DOHH2 (cell line): Measurements from ENCODE around the gene DCAF16.

Experiments
- H3F3A ChIP-seq: fragments of 200-600 bp; sonication (generic), shearing (Covaris generic); 2 replicates; pipeline ENCODE4 v1.6.0; 2016; ENCODE audit warnings: antibody characterized with exemption, mild to moderate bottlenecking; ENCODE audit not compliant: control insufficient read depth, insufficient read depth
- H3K27ac ChIP-seq: fragments of 200-600 bp; sonication (generic); 2 replicates; pipeline ENCODE4 v1.5.1; 2014; ENCODE audit warnings: low read depth, mild to moderate bottlenecking, low read length, moderate library complexity
- H3K27me3 ChIP-seq: fragments of 200-600 bp; sonication (generic); 2 replicates; pipeline ENCODE4 v1.6.1; 2014; ENCODE audit warnings: mild to moderate bottlenecking, low read length, mixed read lengths; ENCODE audit not compliant: control insufficient read depth
- H3K36me3 ChIP-seq: fragments of 200-600 bp; sonication (generic); 2 replicates; pipeline ENCODE4 v1.6.1; 2014; ENCODE audit warnings: mild to moderate bottlenecking, low read length, moderate library complexity, mixed read lengths; ENCODE audit not compliant: control insufficient read depth
- H3K4me1 ChIP-seq: fragments of 200-600 bp; sonication (generic); 2 replicates; pipeline ENCODE4 v1.6.1; 2014; ENCODE audit warnings: mild to moderate bottlenecking, low read length, mixed read lengths; ENCODE audit not compliant: control insufficient read depth
- H3K4me2 ChIP-seq: fragments of 200-600 bp; sonication (generic); 2 replicates; pipeline ENCODE4 v1.6.0; 2014; ENCODE audit warnings: mild to moderate bottlenecking, low read length, moderate library complexity
- H3K4me3 ChIP-seq: fragments of 200-600 bp; sonication (generic); 2 replicates; pipeline ENCODE4 v1.5.1; 2014; ENCODE audit warnings: mild to moderate bottlenecking, low read length, mixed read lengths
- H3K79me2 ChIP-seq: fragments of 200-600 bp; sonication (generic); 2 replicates; pipeline ENCODE4 v1.6.1; 2014; ENCODE audit warnings: mild to moderate bottlenecking, low read length, mixed read lengths; ENCODE audit not compliant: control insufficient read depth
- H3K9me2 ChIP-seq: fragments of 200-600 bp; sonication (generic); replicated peaks from 2 replicates; pipeline ENCODE4 v1.6.1; 2014; ENCODE audit warnings: mild to moderate bottlenecking, low read length, mixed read lengths; ENCODE audit not compliant: control insufficient read depth
- H3K9me3 ChIP-seq: fragments of 200-600 bp; sonication (generic); 2 replicates; pipeline ENCODE4 v1.6.1; 2014; ENCODE audit warnings: antibody characterized with exemption, low read length, mixed read lengths; ENCODE audit not compliant: control insufficient read depth, insufficient read depth
- H4K20me1 ChIP-seq: fragments of 200-600 bp; sonication (generic); 2 replicates; pipeline ENCODE4 v1.6.0; 2014; ENCODE audit warnings: low read depth, mild to moderate bottlenecking, antibody characterized with exemption, low read length, moderate library complexity; ENCODE audit not compliant: control insufficient read depth, insufficient read depth
- EZH2phosphoT487 ChIP-seq: fragments of 200-600 bp; sonication (generic); IDR thresholded peaks from 2 replicates; pipeline ENCODE4 v1.6.1; 2017; ENCODE audit warnings: borderline replicate concordance, mild to moderate bottlenecking, antibody characterized with exemption, low read length, moderate library complexity, mixed read lengths
- TF ChIP-seq, protein P1 (sequence below): fragments of 200-600 bp; sonication (generic); IDR thresholded peaks from one replicate; pipeline ENCODE4 v1.5.1; 2014; ENCODE audit warnings: antibody characterized with exemption, mild to moderate bottlenecking, low read depth, low read length; ENCODE audit not compliant: poor library complexity, severe bottlenecking

DCAF16 gene

DNA sequence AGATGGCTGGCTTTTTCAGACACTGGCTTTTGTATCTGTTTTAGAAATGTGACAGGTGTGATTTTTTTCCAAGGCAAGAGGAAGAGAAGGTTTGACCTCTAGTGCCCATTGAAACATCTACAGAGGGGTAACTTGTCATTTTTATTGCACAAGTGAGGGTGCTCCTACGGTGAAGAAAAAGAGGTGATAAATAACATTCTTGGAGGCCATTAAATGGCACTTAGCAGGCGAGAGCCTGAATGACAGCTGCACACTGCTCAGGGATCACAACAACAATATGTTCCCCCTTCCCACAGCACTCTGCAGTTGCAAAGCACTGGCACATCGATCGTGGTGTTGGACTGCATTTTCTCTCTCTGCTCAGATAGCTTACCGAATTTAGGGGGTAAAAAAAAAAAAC lies 52.1 kb downstream of the DCAF16 start:
- H3K9me2 ChIP-seq = no peaks in the 10 kb centered on the region
- no peaks in the 10 kb centered on the region for H3K4me1 ChIP-seq
- H3K79me2 ChIP-seq = no peaks in the 10 kb centered on the region
- H3K4me3 ChIP-seq = no peak overlapping the region
- peaks cover 18% of the 10 kb centered on the region; the same call in 1 of the 2 replicates for H3K27me3 ChIP-seq
- H3K4me2 ChIP-seq = no peak overlapping the region
- H3F3A ChIP-seq = no peaks in the 10 kb centered on the region
- H3K36me3 ChIP-seq = no peaks in the 10 kb centered on the region
- H3K27ac ChIP-seq = no peak overlapping the region
- TF ChIP-seq EZH2phosphoT487 = no peak
- TF ChIP-seq, protein P1, sequence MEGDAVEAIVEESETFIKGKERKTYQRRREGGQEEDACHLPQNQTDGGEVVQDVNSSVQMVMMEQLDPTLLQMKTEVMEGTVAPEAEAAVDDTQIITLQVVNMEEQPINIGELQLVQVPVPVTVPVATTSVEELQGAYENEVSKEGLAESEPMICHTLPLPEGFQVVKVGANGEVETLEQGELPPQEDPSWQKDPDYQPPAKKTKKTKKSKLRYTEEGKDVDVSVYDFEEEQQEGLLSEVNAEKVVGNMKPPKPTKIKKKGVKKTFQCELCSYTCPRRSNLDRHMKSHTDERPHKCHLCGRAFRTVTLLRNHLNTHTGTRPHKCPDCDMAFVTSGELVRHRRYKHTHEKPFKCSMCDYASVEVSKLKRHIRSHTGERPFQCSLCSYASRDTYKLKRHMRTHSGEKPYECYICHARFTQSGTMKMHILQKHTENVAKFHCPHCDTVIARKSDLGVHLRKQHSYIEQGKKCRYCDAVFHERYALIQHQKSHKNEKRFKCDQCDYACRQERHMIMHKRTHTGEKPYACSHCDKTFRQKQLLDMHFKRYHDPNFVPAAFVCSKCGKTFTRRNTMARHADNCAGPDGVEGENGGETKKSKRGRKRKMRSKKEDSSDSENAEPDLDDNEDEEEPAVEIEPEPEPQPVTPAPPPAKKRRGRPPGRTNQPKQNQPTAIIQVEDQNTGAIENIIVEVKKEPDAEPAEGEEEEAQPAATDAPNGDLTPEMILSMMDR = no peak
- no peaks in the 10 kb centered on the region for H3K9me3 ChIP-seq
- H4K20me1 ChIP-seq = no peaks in the 10 kb centered on the region

DNA sequence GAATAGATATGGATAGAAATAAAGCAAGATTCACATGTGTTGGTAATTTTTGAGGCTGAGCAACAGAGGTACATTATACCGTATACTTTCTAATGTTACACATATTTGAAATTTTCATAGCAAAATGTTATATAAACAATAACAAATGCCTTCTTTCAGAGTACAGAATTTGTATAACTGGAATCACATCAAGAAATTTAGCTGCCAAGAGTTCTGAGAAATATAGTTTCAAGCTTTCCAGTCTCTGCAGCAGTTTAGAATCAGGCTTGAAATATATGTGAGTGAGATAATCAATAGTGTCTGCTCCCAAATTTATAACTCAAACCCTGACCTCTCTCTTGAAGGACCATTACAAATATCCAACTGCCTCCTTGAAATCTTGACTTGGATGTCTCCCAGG lies 52.9 kb downstream of the DCAF16 start:
- no peaks in the 10 kb centered on the region for H3K4me1 ChIP-seq
- H3K4me3 ChIP-seq = no peak overlapping the region
- no peaks in the 10 kb centered on the region for H4K20me1 ChIP-seq
- H3K27ac ChIP-seq = no peak overlapping the region
- no peak for TF ChIP-seq EZH2phosphoT487
- TF ChIP-seq, protein P1 = no peak
- no peaks in the 10 kb centered on the region for H3K79me2 ChIP-seq
- H3F3A ChIP-seq = no peaks in the 10 kb centered on the region
- peaks cover 18% of the 10 kb centered on the region; the same call in 1 of the 2 replicates for H3K27me3 ChIP-seq
- no peaks in the 10 kb centered on the region for H3K36me3 ChIP-seq
- no peak overlapping the region for H3K4me2 ChIP-seq
- H3K9me3 ChIP-seq = no peaks in the 10 kb centered on the region
- H3K9me2 ChIP-seq = no peaks in the 10 kb centered on the region

DNA sequence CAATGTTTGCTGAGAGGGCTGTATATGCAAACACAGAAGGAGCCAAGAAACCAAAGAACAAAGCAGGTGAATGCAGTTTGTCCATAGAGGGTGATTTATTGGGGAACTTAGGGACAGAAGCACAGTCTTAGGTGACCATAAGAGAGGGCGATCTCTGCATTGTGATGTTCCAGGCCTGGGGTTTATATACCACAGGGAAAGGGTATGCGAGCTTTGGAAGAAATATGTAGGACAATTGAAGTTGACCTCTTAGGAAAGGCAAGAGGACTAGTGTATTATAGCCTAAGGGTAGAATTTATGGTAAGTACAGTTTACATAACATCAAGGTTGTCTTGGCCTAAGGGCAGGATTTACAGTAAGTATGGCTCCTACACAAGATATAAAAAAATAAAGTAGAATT lies 56.9 kb downstream of the DCAF16 start:
- Histone ChIP-seq H3K4me1 (no peaks in the 10 kb centered on the region), H3K79me2 (no peaks in the 10 kb centered on the region), H3K4me3 (no peak overlapping the region), H3K9me3 (no peaks in the 10 kb centered on the region), H4K20me1 (no peaks in the 10 kb centered on the region), H3K36me3 (no peaks in the 10 kb centered on the region), H3K27ac (no peak overlapping the region), H3K4me2 (no peak overlapping the region), H3K27me3 (peaks cover 28% of the 10 kb centered on the region), H3F3A (no peaks in the 10 kb centered on the region), H3K9me2 (no peaks in the 10 kb centered on the region)
- TF ChIP-seq EZH2phosphoT487 = no peak
- TF ChIP-seq, protein P1 = no peak
